ACC112 (cell line): Measurements from ENCODE around the gene SLC35F1.
"Not testable (repeated sequence)": the region's sequence is repeated elsewhere in the genome, so short reads cannot be mapped to it uniquely, and the experiment has no call there.

Experiments
- H2AFZ ChIP-seq: fragments of 200-600 bp; sonication (generic); one replicate; pipeline ENCODE4 v1.6.0; 2017; ENCODE audit warnings: antibody characterized with exemption, low read length; ENCODE audit not compliant: unreplicated experiment
- H3K27ac ChIP-seq: fragments of 200-600 bp; sonication (generic); 2 replicates; pipeline ENCODE4 v1.5.1; 2014; ENCODE audit warnings: low read depth, mild to moderate bottlenecking, antibody characterized with exemption, low read length, moderate library complexity
- H3K27me3 ChIP-seq: fragments of 200-600 bp; sonication (generic); 2 replicates; pipeline ENCODE4 v1.6.1; 2014; ENCODE audit warnings: mild to moderate bottlenecking, antibody characterized with exemption, low read length, moderate library complexity, mixed read lengths; ENCODE audit not compliant: insufficient read depth
- H3K36me3 ChIP-seq: fragments of 200-600 bp; sonication (generic); 2 replicates; pipeline ENCODE4 v1.6.1; 2016; ENCODE audit warnings: mild to moderate bottlenecking, antibody characterized with exemption, low read length, moderate library complexity, mixed read lengths; ENCODE audit not compliant: insufficient read depth
- H3K4me1 ChIP-seq: fragments of 200-600 bp; sonication (generic); one replicate; pipeline ENCODE4 v1.6.1; 2016; ENCODE audit warnings: low read length, mixed read lengths; ENCODE audit not compliant: insufficient read depth, unreplicated experiment, control insufficient read depth
- H3K4me3 ChIP-seq: fragments of 200-600 bp; sonication (generic); 2 replicates; pipeline ENCODE4 v1.5.1; 2014; ENCODE audit warnings: mild to moderate bottlenecking, low read depth, low read length
- H3K79me2 ChIP-seq: fragments of 200-600 bp; sonication (generic); one replicate; pipeline ENCODE4 v1.6.0; 2016; ENCODE audit warnings: low read length; ENCODE audit not compliant: control insufficient read depth, unreplicated experiment, insufficient read depth

Gene SLC35F1

GRCh38 chr6:117906958-117907600 lies at the start of gene SLC35F1:
Gene SLC35F1 (plus strand): TSS chr6:117907264.
- H3K36me3 ChIP-seq = no peaks in the 10 kb centered on the region
- peak within 1 kb of the TSS; percentile 69 for H3K4me3 ChIP-seq
- peaks cover 66% of the 10 kb centered on the region for H3K27me3 ChIP-seq
- no peak within 1 kb of the TSS for H3K27ac ChIP-seq
- no peaks in the 10 kb centered on the region for H3K4me1 ChIP-seq
- H2AFZ ChIP-seq = peak within 1 kb of the TSS; percentile 45
- no peaks in the 10 kb centered on the region for H3K79me2 ChIP-seq

- H3K27me3 ChIP-seq = not testable (repeated sequence)
Observed at GRCh38 chr6:117858601-117859000, 48.5 kb upstream of the SLC35F1 start.

GRCh38 chr6:117861545-117861944 lies 45.5 kb upstream of the SLC35F1 start:
- no peak overlapping the region for H2AFZ ChIP-seq
- no peak overlapping the region for H3K27ac ChIP-seq
- no peaks in the 10 kb centered on the region for H3K36me3 ChIP-seq
- H3K79me2 ChIP-seq = no peaks in the 10 kb centered on the region
- no peaks in the 10 kb centered on the region for H3K4me1 ChIP-seq
- H3K27me3 ChIP-seq = no peaks in the 10 kb centered on the region
- no peak overlapping the region for H3K4me3 ChIP-seq

More at GRCh38 chr6:117858601-117859000, 48.5 kb upstream of the SLC35F1 start:
- H2AFZ ChIP-seq, H3K4me1 ChIP-seq, H3K4me3 ChIP-seq, H3K79me2 ChIP-seq, H3K36me3 ChIP-seq, H3K27ac ChIP-seq: not testable (repeated sequence)

- Histone ChIP-seq H3K79me2 (no peaks in the 10 kb centered on the region), H3K4me3 (no peak overlapping the region), H3K4me1 (no peaks in the 10 kb centered on the region), H2AFZ (no peak overlapping the region), H3K27ac (no peak overlapping the region), H3K36me3 (no peaks in the 10 kb centered on the region), H3K27me3 (peaks cover 19% of the 10 kb centered on the region; the same call in 1 of the 2 replicates)
Observed at GRCh38 chr6:117866561-117866960, 40.5 kb upstream of the SLC35F1 start.

- Histone ChIP-seq H3K27ac (no peak overlapping the region), H3K27me3 (peaks cover 19% of the 10 kb centered on the region; the same call in 1 of the 2 replicates), H3K36me3 (no peaks in the 10 kb centered on the region), H3K79me2 (no peaks in the 10 kb centered on the region), H3K4me1 (no peaks in the 10 kb centered on the region), H2AFZ (no peak overlapping the region), H3K4me3 (no peak overlapping the region)
Observed at GRCh38 chr6:117870486-117871242, 36.4 kb upstream of the SLC35F1 start.

GRCh38 chr6:117880824-117881223 lies 26.2 kb upstream of the SLC35F1 start:
- Histone ChIP-seq H3K4me1 (no peaks in the 10 kb centered on the region), H3K36me3 (no peaks in the 10 kb centered on the region), H3K79me2 (no peaks in the 10 kb centered on the region), H3K4me3 (no peak overlapping the region), H3K27me3 (no peaks in the 10 kb centered on the region), H3K27ac (no peak overlapping the region), H2AFZ (no peak overlapping the region)

- Histone ChIP-seq H3K27me3 (no peaks in the 10 kb centered on the region), H3K4me1 (no peaks in the 10 kb centered on the region), H3K36me3 (no peaks in the 10 kb centered on the region), H2AFZ (no peak overlapping the region), H3K27ac (no peak overlapping the region), H3K4me3 (no peak overlapping the region), H3K79me2 (no peaks in the 10 kb centered on the region)
Observed at GRCh38 chr6:117890172-117890571, 16.9 kb upstream of the SLC35F1 start.

- H3K36me3 ChIP-seq = no peaks in the 10 kb centered on the region
- H3K27me3 ChIP-seq = peaks cover 66% of the 10 kb centered on the region
- no peaks in the 10 kb centered on the region for H3K79me2 ChIP-seq
- no peak overlapping the region for H2AFZ ChIP-seq
- H3K4me1 ChIP-seq = no peaks in the 10 kb centered on the region
- no peak overlapping the region for H3K27ac ChIP-seq
- peak overlapping the region; percentile 69 for H3K4me3 ChIP-seq
Observed at GRCh38 chr6:117906507-117906957, 532 bp upstream of the SLC35F1 start.

GRCh38 chr6:117907601-117908245 lies 659 bp downstream of the SLC35F1 start:
- no peak overlapping the region for H3K27ac ChIP-seq
- no peaks in the 10 kb centered on the region for H3K4me1 ChIP-seq
- H3K79me2 ChIP-seq = no peaks in the 10 kb centered on the region
- peak overlapping the region; percentile 45 for H2AFZ ChIP-seq
- peaks cover 66% of the 10 kb centered on the region for H3K27me3 ChIP-seq
- no peaks in the 10 kb centered on the region for H3K36me3 ChIP-seq
- peak overlapping the region; percentile 69 for H3K4me3 ChIP-seq

- Histone ChIP-seq H3K4me3 (peak overlapping the region; percentile 69; the same call in 1 of the 2 replicates), H3K27ac (no peak overlapping the region), H3K27me3 (peaks cover 66% of the 10 kb centered on the region), H3K4me1 (no peaks in the 10 kb centered on the region), H2AFZ (no peak overlapping the region), H3K36me3 (no peaks in the 10 kb centered on the region), H3K79me2 (no peaks in the 10 kb centered on the region)
Observed at GRCh38 chr6:117908246-117909068, 1.4 kb downstream of the SLC35F1 start.
